Stimulated activated CD4-positive, alpha-beta T cell treated with anti-CD3 and anti-CD28 coated beads, Interleukin-12 subunit alpha, Interleukin-12 subunit beta, amount 100 ng/mL, for 4 hours (primary cell): ENCODE results near the gene PRKCE.
A peak's percentile ranks its signal among the peaks of the same experiment; 100 is the strongest.
"Not testable (repeated sequence)": the region's sequence is repeated elsewhere in the genome, so short reads cannot be mapped to it uniquely, and the experiment has no call there.

Experiments used
- DNase-seq: peaks from one replicate; pipeline ENCODE4 v3.0.0-alpha.2; 2020

Gene PRKCE

DNA sequence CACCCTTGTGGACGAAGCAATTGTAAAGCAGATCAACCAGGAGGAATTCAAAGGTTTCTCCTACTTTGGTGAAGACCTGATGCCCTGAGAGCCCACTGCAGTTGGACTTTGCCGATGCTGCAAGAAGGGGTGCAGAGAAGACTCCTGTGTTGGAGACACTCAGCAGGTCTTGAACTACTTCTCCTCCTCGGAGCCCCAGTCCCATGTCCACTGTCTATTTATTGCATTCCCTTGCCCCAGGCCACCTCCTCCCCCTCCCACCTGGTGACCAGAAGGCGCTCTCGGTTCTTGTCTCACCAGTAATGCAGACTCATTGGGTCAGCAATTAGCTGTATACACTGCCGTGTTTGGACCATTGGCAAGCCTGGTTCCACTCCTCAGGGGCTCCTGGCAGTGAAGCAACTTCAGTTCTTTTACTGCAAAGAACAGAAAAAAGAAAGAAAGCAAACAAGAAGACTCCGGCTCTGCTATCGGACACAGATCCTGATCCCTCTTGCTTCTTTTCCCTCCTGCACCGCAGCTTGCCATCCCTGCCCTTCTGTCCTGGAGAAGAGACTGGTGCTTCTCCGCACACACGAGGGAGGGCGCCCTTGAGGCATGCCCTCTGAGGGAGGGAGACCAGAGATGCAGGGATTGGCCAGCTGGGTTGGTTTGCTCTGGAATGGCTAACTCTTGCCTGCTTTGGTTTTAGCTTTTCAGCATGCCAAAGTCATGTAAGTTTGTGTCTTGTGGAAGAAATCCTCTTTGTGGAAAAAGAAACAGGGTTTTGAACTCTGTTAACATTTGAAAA lies 533.5 kb downstream of the PRKCE start:
- DNase-seq = no peak

GRCh38 chr2:46187112-46187618 lies 535.7 kb downstream of the PRKCE start:
- DNase-seq = peak; percentile 40

GRCh38 chr2:46188041-46188716 lies 536.7 kb downstream of the PRKCE start:
- no peak for DNase-seq

GRCh38 chr2:46193356-46193755 lies 541.9 kb downstream of the PRKCE start:
- no peak for DNase-seq

DNA sequence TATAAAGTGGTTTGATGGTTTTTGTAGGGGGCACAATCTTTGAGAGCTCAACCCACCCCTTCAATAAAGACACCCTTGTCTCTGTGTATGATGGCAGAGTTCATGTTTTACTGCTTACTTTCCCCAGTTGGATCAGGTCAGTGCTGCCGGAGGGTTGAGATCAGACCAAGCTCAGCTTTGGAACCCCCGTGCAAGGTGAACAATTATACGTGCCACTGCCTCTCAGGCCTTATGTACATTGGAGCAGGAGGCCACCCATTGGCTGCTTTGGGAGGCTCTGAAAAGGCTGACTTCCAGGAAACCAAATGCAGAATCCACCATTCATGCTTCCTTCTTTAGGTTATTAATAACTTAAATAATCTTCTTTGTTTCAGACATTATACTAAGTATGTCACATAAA lies 542.4 kb downstream of the PRKCE start:
- no peak for DNase-seq

DNA sequence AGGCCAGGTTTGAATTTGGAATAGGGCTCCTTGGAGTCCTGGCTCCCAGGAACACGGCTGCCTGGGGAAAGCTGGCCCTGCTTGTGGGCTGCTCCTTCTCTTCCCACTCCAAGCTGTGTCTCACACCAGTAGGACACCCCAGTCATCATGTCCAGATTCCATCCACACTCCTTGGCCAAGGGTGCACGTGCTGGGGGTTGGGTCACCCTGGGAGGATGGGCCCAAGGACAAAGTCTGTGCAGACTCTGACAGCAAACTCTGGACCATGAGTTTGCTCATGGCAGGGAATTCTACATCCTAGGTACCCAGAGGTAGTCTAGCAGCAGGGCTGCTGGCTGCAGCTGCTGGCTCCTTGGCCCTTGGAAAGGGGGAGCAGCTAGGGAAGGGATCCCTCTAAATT lies 543.4 kb downstream of the PRKCE start:
- DNase-seq = no peak

DNA sequence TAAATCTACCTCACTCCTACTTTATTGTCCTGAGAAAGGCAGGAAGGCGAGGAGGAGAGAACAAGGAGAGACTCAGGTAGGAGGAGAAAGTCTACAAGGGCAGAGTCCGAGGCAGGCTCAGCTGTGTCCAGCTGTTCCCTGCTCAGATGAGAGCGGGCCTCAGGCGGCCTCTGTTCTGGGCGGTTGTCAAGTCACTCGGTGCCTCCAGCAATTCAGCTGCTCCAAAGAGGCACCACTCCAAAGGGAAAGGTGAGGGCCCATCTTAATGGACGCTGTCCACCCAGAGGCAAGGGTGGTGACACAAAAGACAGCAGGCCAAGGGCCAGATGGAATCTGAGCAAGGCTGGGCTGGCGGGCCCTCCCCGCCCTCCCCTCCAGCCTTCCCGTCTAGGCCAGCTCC lies 544.3 kb downstream of the PRKCE start:
- no peak for DNase-seq

DNA sequence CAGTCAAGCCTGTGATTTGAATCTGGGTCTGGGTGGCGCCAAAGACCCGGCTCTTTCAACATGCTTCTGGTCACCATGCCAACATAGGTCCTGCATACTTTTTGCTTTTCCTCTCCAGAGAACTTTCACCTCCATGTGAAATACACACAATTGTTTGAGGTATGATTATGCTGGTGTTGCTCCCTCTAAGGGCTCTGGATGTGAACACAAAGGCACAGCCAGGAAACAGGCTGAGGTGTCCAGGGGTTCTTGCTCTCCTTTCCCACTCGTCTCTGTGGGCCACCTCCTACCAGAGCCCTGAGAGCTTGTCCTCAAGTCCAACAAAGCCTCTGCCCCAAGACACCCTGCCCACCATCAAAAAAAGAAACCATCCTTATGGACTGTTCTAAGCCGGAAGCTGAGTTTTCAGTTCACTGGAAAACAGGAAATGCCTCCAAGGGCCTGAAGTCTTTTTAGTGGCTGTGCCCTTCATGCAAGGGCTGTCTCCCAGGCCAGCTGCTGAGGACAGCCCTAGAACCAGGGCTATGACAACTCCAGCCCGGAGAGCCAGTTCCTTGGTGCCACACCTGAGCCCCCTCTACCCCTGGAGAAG lies 545.5 kb downstream of the PRKCE start:
- no peak for DNase-seq

DNA sequence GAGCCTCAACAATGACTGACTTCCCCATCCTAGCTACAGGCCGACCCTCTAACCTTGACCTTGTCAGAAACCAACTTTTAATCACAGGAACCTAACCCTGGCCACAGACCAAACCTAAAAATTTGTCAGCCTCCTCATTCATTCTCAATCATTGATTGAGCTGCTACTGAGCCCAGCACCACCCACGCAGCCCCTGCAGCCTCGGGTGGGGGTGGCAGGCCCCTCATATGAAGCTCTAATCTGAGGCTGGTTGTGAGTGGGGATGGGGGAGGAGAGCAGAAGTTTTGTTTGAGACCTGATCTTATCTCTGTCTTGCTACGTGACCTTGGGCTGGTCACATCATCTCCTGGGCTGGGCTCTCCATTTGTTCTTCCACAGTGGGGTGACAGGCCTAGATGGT lies 546.2 kb downstream of the PRKCE start:
- DNase-seq = no peak

DNA sequence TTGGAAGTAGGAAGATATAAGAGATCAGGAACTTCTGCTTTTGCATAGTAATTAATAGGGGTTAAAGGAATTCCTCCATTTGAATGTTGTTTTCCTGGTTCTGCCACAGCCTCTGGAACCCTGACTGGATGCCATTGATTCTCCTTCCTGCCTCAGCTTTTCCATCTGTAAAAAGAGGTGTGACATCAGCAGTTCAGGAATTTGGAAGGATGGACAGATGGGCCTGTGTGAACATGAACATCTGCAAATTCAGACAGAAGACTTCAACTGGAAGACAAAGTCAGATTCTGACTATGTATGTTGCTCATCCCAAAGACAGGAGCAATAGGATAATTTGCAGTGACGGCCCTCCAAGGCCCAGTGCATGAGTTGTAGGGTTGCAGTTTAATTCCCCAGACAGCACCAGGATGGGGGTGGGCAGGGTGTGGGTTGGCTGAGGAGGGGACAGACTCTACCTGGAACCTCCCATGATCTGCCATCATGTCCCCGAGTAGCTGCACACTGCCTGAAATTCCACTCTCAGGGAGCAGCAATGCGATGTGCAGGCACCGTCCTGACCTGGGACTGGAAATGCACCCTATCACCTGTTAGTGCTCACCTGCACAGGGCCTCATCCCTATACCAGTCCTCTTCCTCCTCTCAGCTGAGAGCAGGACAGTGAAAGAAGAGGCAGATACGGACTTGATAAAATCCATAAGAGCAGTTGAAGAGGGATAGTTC lies 546.8 kb downstream of the PRKCE start:
- no peak for DNase-seq

DNA sequence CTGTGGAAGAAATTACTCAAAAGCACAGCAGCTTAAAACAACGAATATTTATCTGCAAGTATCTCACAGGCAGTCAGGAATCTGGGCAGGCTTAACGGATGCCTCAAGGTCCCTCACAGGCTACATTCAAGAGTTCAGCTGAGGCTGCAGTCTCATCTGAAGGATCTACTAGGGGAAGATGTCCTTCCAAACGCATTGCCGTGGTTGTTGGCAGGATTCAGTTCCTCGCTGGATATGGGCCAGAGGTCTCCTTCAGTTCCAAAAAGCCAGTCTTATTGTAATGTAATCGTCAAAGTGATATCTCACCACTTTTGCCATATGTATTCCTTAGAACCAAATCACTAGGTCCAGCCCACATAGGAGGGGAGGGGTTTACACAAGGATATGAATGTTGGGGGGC lies 547.5 kb downstream of the PRKCE start:
- no peak for DNase-seq

DNA sequence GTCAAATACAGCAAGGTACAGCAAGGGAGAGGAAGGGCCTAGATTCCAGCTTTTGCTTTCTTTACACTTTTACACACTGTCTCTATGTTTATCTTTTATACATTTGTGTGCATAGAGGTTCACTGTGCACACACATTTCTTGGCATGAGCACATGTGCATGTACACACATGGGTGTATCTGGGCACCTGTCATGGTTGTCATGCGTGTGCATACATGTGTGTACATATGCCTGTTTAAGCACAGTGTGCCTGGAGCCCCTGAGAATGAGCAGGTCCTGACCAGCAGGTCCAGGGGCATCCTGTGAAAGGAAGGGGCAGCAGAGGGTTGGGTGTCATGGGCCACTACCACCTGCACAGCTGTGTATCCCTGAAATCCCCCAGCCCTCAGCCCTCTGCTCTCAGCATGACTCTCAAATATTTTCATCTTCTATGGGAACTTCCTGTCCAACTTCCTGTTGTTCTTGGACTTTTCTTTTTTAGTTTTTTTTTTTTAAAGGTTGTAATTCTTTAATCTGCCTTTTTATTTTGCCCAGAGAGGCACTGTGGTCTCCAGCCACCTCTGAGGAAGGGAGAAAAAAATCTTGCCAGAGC lies 548.7 kb downstream of the PRKCE start:
- no peak for DNase-seq

DNA sequence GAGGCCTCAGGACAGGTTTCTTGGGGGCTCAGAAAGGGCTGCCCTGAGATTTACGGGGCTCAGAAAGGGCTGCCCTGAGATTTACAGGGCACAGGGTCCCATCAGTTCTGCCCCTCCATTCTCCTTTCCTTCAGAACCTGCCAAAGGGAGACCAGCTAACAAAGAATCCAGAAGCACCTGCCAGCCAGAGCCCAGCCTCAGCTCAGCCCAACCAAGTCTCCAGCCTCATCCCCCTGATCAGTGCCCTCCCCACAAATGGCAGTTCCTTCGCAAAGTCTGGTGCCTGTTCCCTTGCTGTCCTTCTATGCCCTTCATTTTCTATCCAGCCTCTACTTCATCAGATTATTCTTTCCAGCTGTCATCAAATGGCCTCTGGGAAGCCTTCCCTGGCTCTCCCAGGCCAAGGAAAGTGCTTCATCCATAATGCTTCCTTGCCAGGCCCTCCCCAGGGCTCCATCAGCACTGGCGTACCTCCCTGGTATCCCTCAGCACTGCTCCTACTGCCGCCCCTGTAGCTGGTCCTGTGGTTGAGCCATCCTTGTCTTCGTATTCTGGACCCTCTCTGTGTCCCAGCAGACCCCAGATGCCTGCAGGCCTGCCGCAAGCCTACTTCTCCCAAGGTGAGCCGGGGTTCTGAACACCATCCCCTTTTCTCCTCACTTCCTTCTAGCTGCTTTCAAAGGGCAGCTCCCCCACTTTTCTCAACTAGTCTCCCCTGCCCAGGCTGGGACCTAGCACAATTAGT lies 549.6 kb downstream of the PRKCE start:
- DNase-seq = no peak

DNA sequence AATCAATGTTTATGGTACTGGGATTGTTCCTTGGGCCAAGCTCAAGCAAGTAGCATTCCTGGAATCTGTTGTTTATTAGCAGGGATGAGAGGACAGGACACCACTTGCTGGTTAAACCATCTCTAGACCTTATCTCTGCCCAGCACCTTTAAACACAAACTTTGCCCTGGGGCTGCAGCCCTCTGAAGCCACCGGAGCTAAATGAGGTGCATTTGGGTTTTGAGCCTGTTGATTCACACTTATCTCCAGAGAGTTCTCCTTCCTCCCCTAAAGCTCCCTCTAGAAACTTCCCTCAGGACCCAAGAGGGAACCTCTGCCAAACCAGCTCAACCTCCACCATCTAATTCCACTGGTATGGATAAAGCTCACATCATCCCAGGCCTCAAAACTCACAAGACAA lies 551.0 kb downstream of the PRKCE start:
- no peak for DNase-seq

- no peak for DNase-seq
These were observed 551.5 kb downstream of the PRKCE start for GRCh38 chr2:46202987-46203386.

DNA sequence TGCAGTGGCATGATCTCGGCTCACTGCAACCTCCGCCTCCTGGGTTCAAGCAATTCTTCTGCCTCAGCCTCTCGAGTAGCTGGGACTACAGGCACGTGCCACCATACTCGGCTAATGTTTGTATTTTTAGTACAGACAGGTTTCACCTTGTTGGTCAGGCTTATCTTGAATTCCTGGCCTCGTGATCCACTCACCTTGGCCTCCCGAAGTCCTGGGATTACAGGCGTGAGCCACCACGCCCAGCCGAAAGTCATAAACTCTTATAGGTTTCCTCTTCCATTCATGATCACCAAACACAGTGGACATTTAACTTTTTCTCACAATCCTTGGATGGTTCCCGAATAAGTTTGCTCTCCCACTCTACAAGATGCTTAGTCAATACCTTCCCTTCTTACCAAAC lies 552.2 kb downstream of the PRKCE start:
- DNase-seq = not testable (repeated sequence)

- no peak for DNase-seq
These were observed 556.1 kb downstream of the PRKCE start for GRCh38 chr2:46207591-46207990.

DNA sequence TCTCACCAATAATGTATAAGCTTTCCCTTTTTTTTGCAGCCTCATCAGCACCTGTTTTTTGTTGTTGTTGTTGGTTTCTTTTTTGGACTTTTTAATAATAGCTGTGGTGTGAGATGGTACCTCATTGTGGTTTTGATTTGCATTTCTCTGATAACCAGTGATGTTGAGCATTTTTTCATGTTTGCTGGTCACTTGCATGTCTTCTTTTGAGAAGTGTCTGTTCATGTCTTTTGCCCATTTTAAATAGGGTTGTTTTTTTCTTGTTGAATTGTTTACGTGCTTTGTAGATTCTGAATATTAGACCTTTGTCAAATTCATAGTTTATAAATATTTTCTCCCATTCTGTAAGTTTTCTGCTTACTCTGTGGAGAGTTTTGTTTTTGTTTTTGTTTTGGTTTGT lies 557.3 kb downstream of the PRKCE start:
- no peak for DNase-seq

DNA sequence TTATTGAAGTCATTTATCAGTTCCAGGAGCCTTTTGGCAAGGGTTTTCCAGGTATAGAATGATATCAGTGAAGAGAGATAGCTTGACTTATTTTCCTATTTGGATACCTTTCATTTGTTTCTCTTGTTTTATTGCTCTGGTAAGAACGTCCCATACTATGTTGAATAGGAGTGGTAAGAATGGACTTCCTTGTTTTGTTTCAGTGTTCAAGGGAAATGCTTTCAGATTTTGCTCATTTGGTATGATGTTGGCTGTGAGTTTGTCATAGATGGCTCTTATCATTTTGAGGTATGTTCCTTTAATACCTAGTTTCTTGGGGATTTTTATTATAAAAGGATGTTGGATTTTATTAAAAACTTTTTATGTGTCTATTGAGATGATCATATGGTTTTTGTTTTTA lies 558.6 kb downstream of the PRKCE start:
- no peak for DNase-seq

GRCh38 chr2:46211461-46211860 lies 560.0 kb downstream of the PRKCE start:
- DNase-seq = no peak

- DNase-seq = no peak
These were observed 562.4 kb downstream of the PRKCE start for GRCh38 chr2:46213906-46214305.

DNA sequence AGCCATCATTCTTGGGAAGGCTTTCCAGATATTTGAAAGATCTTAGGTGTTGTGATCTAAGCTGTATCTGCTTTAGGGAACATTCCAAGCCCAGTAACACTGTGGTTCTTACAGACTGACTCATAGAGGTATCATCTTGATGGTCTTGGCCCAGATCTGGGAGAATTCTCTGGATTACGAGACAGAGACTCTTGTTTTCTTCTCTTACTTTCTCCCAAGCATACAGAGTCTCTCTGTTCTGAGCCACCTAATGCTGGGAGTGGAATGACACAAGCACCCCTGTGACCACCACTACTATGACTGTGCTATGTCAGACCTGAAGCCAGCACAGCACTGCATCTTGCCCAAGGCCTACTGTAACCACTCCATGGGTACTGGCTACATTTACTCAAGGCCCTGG lies 564.7 kb downstream of the PRKCE start:
- no peak for DNase-seq
